ENCODE results near the gene ERN1.
A peak's percentile ranks its signal among the peaks of the same experiment; 100 is the strongest.

The ERN1 gene

DNA sequence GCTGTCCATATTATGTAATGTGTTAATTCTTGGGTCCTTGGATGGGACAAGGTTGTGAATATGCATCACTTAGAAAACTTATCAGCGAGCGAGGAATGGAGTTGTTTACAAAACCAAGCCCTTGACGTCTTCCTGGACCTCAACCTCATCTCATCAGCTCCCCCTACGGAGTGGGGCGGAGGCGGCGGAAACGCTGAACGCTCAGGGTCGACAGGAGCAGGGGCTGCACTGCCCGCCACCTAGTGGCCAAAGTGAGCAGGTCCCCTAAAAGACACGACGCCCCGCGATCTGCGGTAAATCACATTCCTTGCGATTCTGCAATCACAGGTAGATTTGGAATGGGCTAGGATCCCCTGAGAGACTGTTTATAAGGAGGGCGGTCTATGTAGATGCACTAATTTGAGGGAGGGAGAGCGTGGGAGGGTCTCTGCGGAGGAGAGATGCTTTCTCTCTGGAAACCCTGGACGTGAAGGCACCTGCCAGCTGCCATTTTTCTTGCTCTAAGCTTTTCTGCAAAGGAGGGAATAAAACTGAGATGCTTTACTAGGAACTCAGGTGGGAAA is 104.1 kb downstream of the ERN1 start (continued):
- TF ChIP-seq ZNF510 (tag by site-specific recombination; IDR thresholded peaks at IDR 0.05; ENCODE audit: insufficient replicate concordance): no peak
- no peak for TF ChIP-seq GFI1B (tag by site-specific recombination; IDR thresholded peaks at IDR 0.05)
- TF ChIP-seq ZNF830 (tag by site-specific recombination; IDR thresholded peaks at IDR 0.05; ENCODE audit: low read depth): no peak
- no peak for TF ChIP-seq KLF16 (tag by site-specific recombination; IDR thresholded peaks at IDR 0.05)
- TF ChIP-seq KLF10 (tag by site-specific recombination; IDR thresholded peaks at IDR 0.05): no peak
- no peak for TF ChIP-seq ZNF266 (tag by site-specific recombination; IDR thresholded peaks at IDR 0.05; ENCODE audit: low read depth)
- no peak for TF ChIP-seq ZNF416 (tag by site-specific recombination; IDR thresholded peaks at IDR 0.05)
- no peak for TF ChIP-seq ZSCAN16 (tag by site-specific recombination; IDR thresholded peaks at IDR 0.05)
- no peak for TF ChIP-seq ZNF274 (IDR thresholded peaks at IDR 0.05; ENCODE audit: low read length)
- no peak for TF ChIP-seq ZNF274 (tag by site-specific recombination; IDR thresholded peaks at IDR 0.05; ENCODE audit: borderline replicate concordance)
- TF ChIP-seq YY2 (tag by site-specific recombination; IDR thresholded peaks at IDR 0.05): no peak
- peak; percentile 71; the same call in 1 of the 2 replicates for TF ChIP-seq ZFP37 (tag by site-specific recombination; IDR thresholded peaks at IDR 0.05)
- no peak for TF ChIP-seq ZNF701 (tag by site-specific recombination; IDR thresholded peaks at IDR 0.05)
- TF ChIP-seq ZNF529 (tag by site-specific recombination; IDR thresholded peaks at IDR 0.05; ENCODE audit: insufficient replicate concordance): no peak
- TF ChIP-seq, protein P1, sequence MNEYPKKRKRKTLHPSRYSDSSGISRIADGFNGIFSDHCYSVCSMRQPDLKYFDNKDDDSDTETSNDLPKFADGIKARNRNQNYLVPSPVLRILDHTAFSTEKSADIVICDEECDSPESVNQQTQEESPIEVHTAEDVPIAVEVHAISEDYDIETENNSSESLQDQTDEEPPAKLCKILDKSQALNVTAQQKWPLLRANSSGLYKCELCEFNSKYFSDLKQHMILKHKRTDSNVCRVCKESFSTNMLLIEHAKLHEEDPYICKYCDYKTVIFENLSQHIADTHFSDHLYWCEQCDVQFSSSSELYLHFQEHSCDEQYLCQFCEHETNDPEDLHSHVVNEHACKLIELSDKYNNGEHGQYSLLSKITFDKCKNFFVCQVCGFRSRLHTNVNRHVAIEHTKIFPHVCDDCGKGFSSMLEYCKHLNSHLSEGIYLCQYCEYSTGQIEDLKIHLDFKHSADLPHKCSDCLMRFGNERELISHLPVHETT (tag by site-specific recombination; IDR thresholded peaks at IDR 0.05): no peak
- TF ChIP-seq ZNF121 (tag by site-specific recombination; IDR thresholded peaks at IDR 0.05): no peak
- TF ChIP-seq ZSCAN23 (tag by site-specific recombination; IDR thresholded peaks at IDR 0.05): no peak
- peak; percentile 74; the same call in 1 of the 2 replicates for TF ChIP-seq ZNF660 (tag by site-specific recombination; IDR thresholded peaks at IDR 0.05)
- TF ChIP-seq ZNF843 (tag by site-specific recombination; IDR thresholded peaks at IDR 0.05): no peak
- TF ChIP-seq ZNF202 (tag by site-specific recombination; IDR thresholded peaks at IDR 0.05; ENCODE audit: borderline replicate concordance): no peak
- TF ChIP-seq PRDM1 (tag by site-specific recombination; IDR thresholded peaks at IDR 0.05): no peak
- TF ChIP-seq KLF8 (tag by site-specific recombination; IDR thresholded peaks at IDR 0.05): no peak
- TF ChIP-seq ZNF214 (tag by site-specific recombination; IDR thresholded peaks at IDR 0.05; ENCODE audit: borderline replicate concordance): no peak
- no peak for TF ChIP-seq ZNF146 (tag by site-specific recombination; IDR thresholded peaks at IDR 0.05)
- no peak for TF ChIP-seq KLF7 (tag by site-specific recombination; IDR thresholded peaks at IDR 0.05; ENCODE audit: borderline replicate concordance)
- no peak for TF ChIP-seq ZNF398 (tag by site-specific recombination; IDR thresholded peaks at IDR 0.05)
- TF ChIP-seq SP2 (tag by site-specific recombination; IDR thresholded peaks at IDR 0.05): no peak
- TF ChIP-seq ZNF248 (tag by site-specific recombination; IDR thresholded peaks at IDR 0.05): no peak
- TF ChIP-seq GLIS2 (tag by site-specific recombination; IDR thresholded peaks at IDR 0.05): no peak
- peak; percentile 36; the same call in 1 of the 2 replicates for TF ChIP-seq ZNF629 (tag by site-specific recombination; IDR thresholded peaks at IDR 0.05)
- no peak for TF ChIP-seq ZNF174 (tag by site-specific recombination; IDR thresholded peaks at IDR 0.05)
- TF ChIP-seq, protein P2, sequence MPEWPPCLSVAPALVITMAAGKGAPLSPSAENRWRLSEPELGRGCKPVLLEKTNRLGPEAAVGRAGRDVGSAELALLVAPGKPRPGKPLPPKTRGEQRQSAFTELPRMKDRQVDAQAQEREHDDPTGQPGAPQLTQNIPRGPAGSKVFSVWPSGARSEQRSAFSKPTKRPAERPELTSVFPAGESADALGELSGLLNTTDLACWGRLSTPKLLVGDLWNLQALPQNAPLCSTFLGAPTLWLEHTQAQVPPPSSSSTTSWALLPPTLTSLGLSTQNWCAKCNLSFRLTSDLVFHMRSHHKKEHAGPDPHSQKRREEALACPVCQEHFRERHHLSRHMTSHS (tag by site-specific recombination; IDR thresholded peaks at IDR 0.05): no peak
- TF ChIP-seq ZNF747 (tag by site-specific recombination; IDR thresholded peaks at IDR 0.05): no peak
- no peak for TF ChIP-seq ZNF362 (tag by site-specific recombination; IDR thresholded peaks at IDR 0.05)
- TF ChIP-seq ZNF624 (tag by site-specific recombination; IDR thresholded peaks at IDR 0.05): no peak
- TF ChIP-seq FEZF1 (tag by site-specific recombination; IDR thresholded peaks at IDR 0.05): no peak
- TF ChIP-seq, protein P3, sequence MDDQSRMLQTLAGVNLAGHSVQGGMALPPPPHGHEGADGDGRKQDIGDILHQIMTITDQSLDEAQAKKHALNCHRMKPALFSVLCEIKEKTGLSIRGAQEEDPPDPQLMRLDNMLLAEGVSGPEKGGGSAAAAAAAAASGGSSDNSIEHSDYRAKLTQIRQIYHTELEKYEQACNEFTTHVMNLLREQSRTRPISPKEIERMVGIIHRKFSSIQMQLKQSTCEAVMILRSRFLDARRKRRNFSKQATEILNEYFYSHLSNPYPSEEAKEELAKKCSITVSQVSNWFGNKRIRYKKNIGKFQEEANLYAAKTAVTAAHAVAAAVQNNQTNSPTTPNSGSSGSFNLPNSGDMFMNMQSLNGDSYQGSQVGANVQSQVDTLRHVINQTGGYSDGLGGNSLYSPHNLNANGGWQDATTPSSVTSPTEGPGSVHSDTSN (CRISPR knock-in tag; IDR thresholded peaks at IDR 0.05): no peak
- 0 out of 2 replicates have a peak, but pooled peaks have one; percentile 51 for TF ChIP-seq ZSCAN30 (tag by site-specific recombination; IDR thresholded peaks at IDR 0.05)

Data from HEK293 (cell line).